ENCODE results near the gene C1QTNF9B.

GRCh38 chr13:23859455-23859854, 37.8 kb downstream of the C1QTNF9B start:
- TF ChIP-seq, protein P1, sequence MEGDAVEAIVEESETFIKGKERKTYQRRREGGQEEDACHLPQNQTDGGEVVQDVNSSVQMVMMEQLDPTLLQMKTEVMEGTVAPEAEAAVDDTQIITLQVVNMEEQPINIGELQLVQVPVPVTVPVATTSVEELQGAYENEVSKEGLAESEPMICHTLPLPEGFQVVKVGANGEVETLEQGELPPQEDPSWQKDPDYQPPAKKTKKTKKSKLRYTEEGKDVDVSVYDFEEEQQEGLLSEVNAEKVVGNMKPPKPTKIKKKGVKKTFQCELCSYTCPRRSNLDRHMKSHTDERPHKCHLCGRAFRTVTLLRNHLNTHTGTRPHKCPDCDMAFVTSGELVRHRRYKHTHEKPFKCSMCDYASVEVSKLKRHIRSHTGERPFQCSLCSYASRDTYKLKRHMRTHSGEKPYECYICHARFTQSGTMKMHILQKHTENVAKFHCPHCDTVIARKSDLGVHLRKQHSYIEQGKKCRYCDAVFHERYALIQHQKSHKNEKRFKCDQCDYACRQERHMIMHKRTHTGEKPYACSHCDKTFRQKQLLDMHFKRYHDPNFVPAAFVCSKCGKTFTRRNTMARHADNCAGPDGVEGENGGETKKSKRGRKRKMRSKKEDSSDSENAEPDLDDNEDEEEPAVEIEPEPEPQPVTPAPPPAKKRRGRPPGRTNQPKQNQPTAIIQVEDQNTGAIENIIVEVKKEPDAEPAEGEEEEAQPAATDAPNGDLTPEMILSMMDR (IDR thresholded peaks at IDR 0.05) = no peak
- TF ChIP-seq POLR2A (IDR thresholded peaks at IDR 0.05) = no peak

Data from upper lobe of left lung (tissue), 4 donors.